B cell (primary cell): ENCODE data around the gene THADA. TPM values are rescaled to one million over a fixed set of nuclear protein-coding genes. Genes with fewer than 3 reads are reported as not detected.

Source experiments
- ATAC-seq: fragments of 200-7000 bp; cut with Tn5 transposase; one replicate; pipeline ENCODE4 v1.10.0; 2021; ENCODE audit warnings: low read depth, mild to moderate bottlenecking, moderate number of reproducible peaks, moderate library complexity
- CTCF ChIA-PET: fragments of 350-600 bp; sonication (Branson Sonifier 250); formaldehyde crosslinking; loops from one replicate; lab custom pipeline; 2021; ENCODE audit warnings: antibody characterized with exemption, inconsistent platforms; lab: Charles Lee
- POLR2A ChIA-PET: fragments of 350-600 bp; sonication (Branson Sonifier 250); formaldehyde crosslinking; loops from one replicate; lab custom pipeline; 2021; ENCODE audit warnings: antibody characterized with exemption; lab: Charles Lee
- DNase-seq: peaks from one replicate; pipeline ENCODE4 v3.0.0; 2013
- H2AFZ ChIP-seq: 2 replicates; pipeline ENCODE4 v1.6.1; 2012; ENCODE audit warnings: mild to moderate bottlenecking, low read depth, low read length; ENCODE audit not compliant: insufficient read depth, poor library complexity, severe bottlenecking
- H3K27ac ChIP-seq, 2 donors: 1 replicate in 1 of 2; 2 replicates in 1 of 2; pipeline ENCODE4 v1.5.1; 2012 to 2013; ENCODE audit warnings: low read length in 2 of 2, mild to moderate bottlenecking in 2 of 2, moderate library complexity in 1 of 2
- H3K27me3 ChIP-seq, 4 experiments: fragments of 200-600 bp in 1 of 4; sonication (generic) in 1 of 4; replicated peaks in 1 of 4; 1 replicate in 2 of 4; 2 replicates in 2 of 4; pipeline versions ENCODE4 v1.6.1 to v1.7.0; 2013 to 2016; ENCODE audit warnings: low read length in 3 of 4, mild to moderate bottlenecking in 2 of 4, mixed read lengths in 1 of 4, moderate library complexity in 1 of 4; ENCODE audit not compliant: insufficient read depth in 4 of 4, control insufficient read depth in 3 of 4; ENCODE audit errors: control extremely low read depth in 1 of 4
- H3K36me3 ChIP-seq, 2 experiments: replicated peaks in 1 of 2; 1 replicate in 1 of 2; 2 replicates in 1 of 2; pipeline versions ENCODE4 v1.6.1 to v1.7.1; 2013; ENCODE audit warnings: low read length in 1 of 2; ENCODE audit not compliant: insufficient read depth in 2 of 2, control insufficient read depth in 1 of 2; ENCODE audit errors: control extremely low read depth in 1 of 2, extremely low read depth in 1 of 2
- H3K4me1 ChIP-seq, 2 donors: fragments of 200-600 bp in 1 of 2; sonication (generic) in 1 of 2; 1 replicate in 1 of 2; 2 replicates in 1 of 2; pipeline versions ENCODE4 v1.5.1 to v1.6.1; 2013 to 2017; ENCODE audit warnings: low read length in 2 of 2; ENCODE audit not compliant: control insufficient read depth in 2 of 2, insufficient read depth in 2 of 2
- H3K4me2 ChIP-seq: replicated peaks from 2 replicates; pipeline ENCODE3; 2012; ENCODE audit warnings: mild to moderate bottlenecking, low read depth, low read length; ENCODE audit not compliant: poor library complexity, severe bottlenecking
- H3K4me3 ChIP-seq, 5 experiments: fragments of 200-600 bp in 1 of 5; sonication (generic) in 1 of 5; 1 replicate in 3 of 5; 2 replicates in 2 of 5; pipeline versions ENCODE4 v1.5.1 to v1.7.0; 2011 to 2016; ENCODE audit warnings: low read length in 4 of 5, mild to moderate bottlenecking in 4 of 5, low read depth in 2 of 5, control low read depth in 1 of 5, moderate library complexity in 1 of 5; ENCODE audit not compliant: insufficient read depth in 1 of 5; ENCODE audit errors: control extremely low read depth in 1 of 5, extremely low read depth in 1 of 5
- H3K79me2 ChIP-seq: fragments of 200-600 bp; sonication (generic); one replicate; pipeline ENCODE4 v1.6.0; 2016; ENCODE audit warnings: low read length; ENCODE audit not compliant: control insufficient read depth, insufficient read depth
- H3K9ac ChIP-seq: fragments of 200-600 bp; sonication (generic); 2 replicates; pipeline ENCODE4 v1.6.1; 2017; ENCODE audit warnings: mild to moderate bottlenecking, low read length, moderate library complexity
- H3K9me3 ChIP-seq, 3 donors: one replicate each; pipeline versions ENCODE4 v1.6.1 to v1.7.1; 2013; ENCODE audit warnings: low read length in 2 of 3; ENCODE audit not compliant: control insufficient read depth in 2 of 3, insufficient read depth in 1 of 3; ENCODE audit errors: control extremely low read depth in 1 of 3
- H4K20me1 ChIP-seq: 2 replicates; pipeline ENCODE4 v1.6.0; 2012; ENCODE audit warnings: mild to moderate bottlenecking, low read length; ENCODE audit not compliant: insufficient read depth, control insufficient read depth, poor library complexity, severe bottlenecking
- H3K27ac Mint-ChIP-seq: one replicate; pipeline ENCODE4 v1.8.0; 2021; ENCODE audit warnings: mixed read lengths
- H3K27me3 Mint-ChIP-seq: one replicate; pipeline ENCODE4 v1.8.0; 2021; ENCODE audit warnings: mixed read lengths
- H3K4me1 Mint-ChIP-seq: one replicate; pipeline ENCODE4 v1.8.0; 2021; ENCODE audit warnings: mixed read lengths
- H3K4me3 Mint-ChIP-seq: one replicate; pipeline ENCODE4 v1.8.0; 2021; ENCODE audit warnings: mixed read lengths
- H3K9me3 Mint-ChIP-seq: one replicate; pipeline ENCODE4 v1.8.0; 2022; ENCODE audit warnings: mixed read lengths; ENCODE audit not compliant: insufficient read depth
- CTCF ChIP-seq: fragments of 200-600 bp; IDR thresholded peaks from one replicate; pipeline ENCODE4 v1.8.0; 2022; ENCODE audit warnings: antibody characterized with exemption, mild to moderate bottlenecking
- EZH2 ChIP-seq: IDR thresholded peaks from 2 replicates; pipeline ENCODE4 v1.6.1; 2012; ENCODE audit warnings: borderline replicate concordance, low read depth, mild to moderate bottlenecking, moderate library complexity, low read length; ENCODE audit not compliant: insufficient read depth, poor library complexity, severe bottlenecking
- WGBS: methylation state at CpG from one replicate; pipeline ENCODE4 v1.1.5; 2013; ENCODE audit warnings: missing lambda C conversion rate; ENCODE audit not compliant: insufficient coverage; 5-methylcytosine and 5-hydroxymethylcytosine counted together
- intact Hi-C: fragments of 100-400 bp; cut with micrococcal nuclease; formaldehyde crosslinking; loops from one replicate; pipeline ENCODE4 v1.10.0; 2022
- polyA plus RNA-seq: library from polyadenylated mRNA; depleted of rRNA; stranded (reverse); fragments of >200 nt; gene quantifications from 2 replicates; pipeline ENCODE4 v1.2.3, GENCODE V29; 2012
- total RNA-seq, 2 donors: library from RNA; stranded (reverse); fragments of 120-200 nt in 1 of 2; gene quantifications; 1 replicate in 1 of 2; 2 replicates in 1 of 2; pipeline versions ENCODE4 v1.2.3 to v1.2.4, GENCODE V29; 2013 to 2022

THADA gene
- total and polyA plus RNA-seq, 2 donors (not counting 1 experiment from before 2014, with no cell fraction given): 17.6 to 48.5 TPM

GRCh38 chr2:43513216-43513615 is 82.6 kb downstream of the THADA start:
- Histone ChIP-seq H3K9me3 (no peaks in the 10 kb centered on the region), H3K4me3 (no peak overlapping the region), H3K79me2 (no peaks in the 10 kb centered on the region), H3K36me3 (peaks cover 3 to 19% of the 10 kb centered on the region in 2 experiments), H4K20me1 (no peaks in the 10 kb centered on the region), H3K4me1 (peaks cover 5% of the 10 kb centered on the region in 2 donors), H3K27ac (no peak overlapping the region), H3K4me2 (no peak overlapping the region), H3K9ac (no peak overlapping the region), H2AFZ (no peak overlapping the region), H3K27me3 (no peaks in the 10 kb centered on the region)
- no peak for TF ChIP-seq EZH2
- TF ChIP-seq CTCF: no peak
- no peak overlapping the region for H3K27ac Mint-ChIP-seq
- POLR2A ChIA-PET: no interaction called here
- no peak for DNase-seq
- H3K4me1 Mint-ChIP-seq: peaks cover 15% of the 10 kb centered on the region
- H3K4me3 Mint-ChIP-seq: no peak overlapping the region
- H3K9me3 Mint-ChIP-seq: no peaks in the 10 kb centered on the region
- intact Hi-C loops: no loop called here
- ATAC-seq: no peak
- CTCF ChIA-PET: no interaction called here
- no peaks in the 10 kb centered on the region for H3K27me3 Mint-ChIP-seq

DNA sequence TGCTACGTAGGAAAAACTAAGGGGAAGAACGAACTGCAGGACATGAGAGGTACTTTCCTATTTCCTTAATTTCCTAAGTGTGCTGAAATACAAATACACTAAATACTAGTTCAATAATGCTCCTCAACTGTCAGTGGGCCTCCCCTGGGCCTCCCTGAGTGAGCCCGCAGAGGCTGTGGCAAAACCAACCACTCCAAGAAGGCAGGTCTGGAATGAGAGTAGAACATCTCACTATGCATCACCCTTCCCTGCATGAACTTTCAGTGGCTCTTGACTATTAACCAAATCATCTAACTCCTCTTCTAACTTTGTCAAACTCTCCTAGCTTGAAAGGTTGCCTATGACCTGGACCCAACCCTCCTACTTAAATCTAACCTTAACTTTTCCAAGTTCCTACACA is 84.6 kb downstream of the THADA start:
- no peak overlapping the region for H2AFZ ChIP-seq
- CTCF ChIA-PET: interaction anchor here (0.7 to 1.5 kb wide), 3 partner anchors 11 to 36 kb away, joined by 3 to 4 read pairs (median 3); no protein-coding TSS in a partner anchor
- no peaks in the 10 kb centered on the region for H3K27me3 ChIP-seq
- H3K27me3 Mint-ChIP-seq: no peaks in the 10 kb centered on the region
- no peak overlapping the region for H3K4me3 Mint-ChIP-seq
- H4K20me1 ChIP-seq: no peaks in the 10 kb centered on the region
- no peaks in the 10 kb centered on the region for H3K9me3 Mint-ChIP-seq
- no peak overlapping the region for H3K4me3 ChIP-seq
- no peak overlapping the region for H3K9ac ChIP-seq
- peaks cover 0 to 25% of the 10 kb centered on the region in 2 experiments for H3K36me3 ChIP-seq
- 92% methylated on average over 1 of the region's 3 CpGs for WGBS
- TF ChIP-seq CTCF (no peak), EZH2 (no peak)
- no peak overlapping the region for H3K4me2 ChIP-seq
- POLR2A ChIA-PET: no interaction called here
- ATAC-seq (no peak), DNase-seq (no peak)
- no peaks in the 10 kb centered on the region for H3K9me3 ChIP-seq
- intact Hi-C loops: no loop called here
- peaks cover 2 to 3% of the 10 kb centered on the region in 2 donors for H3K4me1 ChIP-seq
- H3K27ac Mint-ChIP-seq: no peak overlapping the region
- no peaks in the 10 kb centered on the region for H3K79me2 ChIP-seq
- peaks cover 9% of the 10 kb centered on the region for H3K4me1 Mint-ChIP-seq
- H3K27ac ChIP-seq: no peak overlapping the region
